Erythroblast (primary cell): ENCODE measurements around the gene TLK1.

Experiments
- GATA1 ChIP-seq: IDR thresholded peaks from 2 replicates; pipeline ENCODE4 v1.6.1; 2011; ENCODE audit warnings: low read depth, mild to moderate bottlenecking, control low read depth, low read length, moderate library complexity
- POLR2A ChIP-seq: IDR thresholded peaks from 2 replicates; pipeline ENCODE4 v1.6.1; 2011; ENCODE audit warnings: mild to moderate bottlenecking, low read length

- TF ChIP-seq POLR2A: no peak
- TF ChIP-seq GATA1: no peak
These were observed 187.0 kb downstream of the TLK1 start for GRCh38 chr2:170973492-170974303.
